Measurements from ENCODE around the gene ZCCHC24. TPM values are rescaled to one million over a fixed set of nuclear protein-coding genes. Genes with fewer than 3 reads are reported as not detected.

ZCCHC24 gene
- total RNA-seq, 3 donors from 2014 or later (not counting 1 experiment from before 2014, with no cell fraction given) = 2.8 to 4.0 (median 3.6) TPM

DNA sequence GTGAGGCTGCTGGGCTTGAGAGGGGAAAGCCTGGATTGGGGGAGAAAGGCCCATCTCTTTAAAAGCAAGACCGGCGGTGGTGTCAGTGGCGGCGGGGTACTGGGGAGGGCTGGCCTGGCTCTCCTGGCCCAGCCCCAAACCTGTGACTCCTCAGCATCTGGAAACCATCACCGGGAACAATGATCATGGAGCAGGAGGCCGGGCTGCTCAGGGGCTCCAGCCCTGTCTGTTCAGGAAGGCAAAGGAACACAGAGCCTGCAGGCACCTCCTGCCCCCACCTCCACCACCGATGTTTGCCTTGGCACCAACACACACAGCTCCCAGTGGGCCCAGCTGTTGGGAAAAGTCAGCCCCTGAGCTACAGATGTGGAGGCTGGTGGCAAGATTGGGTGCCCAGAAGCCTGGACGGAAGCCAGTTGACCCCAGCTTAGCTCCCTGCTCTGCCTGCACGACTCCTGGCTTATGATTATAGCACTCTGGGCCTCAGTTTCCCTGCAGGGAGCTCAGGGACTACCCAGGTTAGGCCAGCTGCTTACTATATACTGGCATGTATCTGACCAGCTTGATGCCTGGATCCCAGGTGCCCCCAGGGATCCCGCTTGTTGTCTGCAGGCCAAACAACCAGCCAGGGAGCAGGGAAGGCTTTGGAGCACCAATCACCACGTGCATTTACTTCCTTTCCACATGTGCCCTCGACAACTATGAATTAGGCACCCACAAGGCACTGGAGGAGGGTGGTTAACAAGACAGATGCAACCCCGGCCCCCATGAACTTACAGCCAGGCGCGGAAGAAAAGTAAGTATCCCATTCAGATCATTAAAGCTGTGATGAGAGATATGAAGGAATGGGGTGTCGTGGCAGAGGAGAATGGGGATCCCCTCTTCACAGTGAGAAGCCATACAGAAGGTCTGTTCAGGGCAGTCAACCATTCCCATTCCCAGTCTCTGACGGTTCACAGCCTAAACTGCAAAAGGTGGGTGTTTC is 37.3 kb downstream of the ZCCHC24 start:
- H3K4me3 Mint-ChIP-seq = no peak overlapping the region
- TF ChIP-seq CTCF (IDR thresholded peaks at IDR 0.05) = no peak
- peaks cover 13 to 24% of the 10 kb centered on the region in 2 donors for H3K4me1 Mint-ChIP-seq
- H3K9me3 Mint-ChIP-seq = no peaks in the 10 kb centered on the region
- no peak overlapping the region for H3K27ac Mint-ChIP-seq
- no peak for ATAC-seq
- Histone ChIP-seq H3K36me3 (ENCODE audit: control insufficient read depth, insufficient read depth, low read length) (no peaks in the 10 kb centered on the region), H3K9me3 (ENCODE audit: control insufficient read depth, insufficient read depth, low read length) (no peaks in the 10 kb centered on the region), H3K27me3 (ENCODE audit: control insufficient read depth, insufficient read depth, low read length) (no peaks in the 10 kb centered on the region), H3K4me1 (ENCODE audit: control insufficient read depth, insufficient read depth, low read length) (peaks cover 15% of the 10 kb centered on the region), H3K4me3 (ENCODE audit: low read length) (no peak overlapping the region), H3K27ac (ENCODE audit: low read length) (no peak overlapping the region)
- no peaks in the 10 kb centered on the region for H3K36me3 Mint-ChIP-seq
- H3K27me3 Mint-ChIP-seq (ENCODE audit: low read depth in 2 of 2) = no peaks in the 10 kb centered on the region
- WGBS (ENCODE audit: insufficient coverage) = 89% methylated on average over 16 of the region's 17 CpGs
- no peak for DNase-seq
- intact Hi-C loops (cut with micrococcal nuclease) = no loop called here

GRCh38 chr10:79407423-79407796 is 38.0 kb downstream of the ZCCHC24 start:
- H3K4me1 Mint-ChIP-seq = peaks cover 6 to 20% of the 10 kb centered on the region in 2 donors
- Histone ChIP-seq H3K27ac (ENCODE audit: low read length) (no peak overlapping the region), H3K4me3 (ENCODE audit: low read length) (no peak overlapping the region), H3K9me3 (ENCODE audit: control insufficient read depth, insufficient read depth, low read length) (no peaks in the 10 kb centered on the region), H3K36me3 (ENCODE audit: control insufficient read depth, insufficient read depth, low read length) (no peaks in the 10 kb centered on the region), H3K4me1 (ENCODE audit: control insufficient read depth, insufficient read depth, low read length) (peaks cover 10% of the 10 kb centered on the region), H3K27me3 (ENCODE audit: control insufficient read depth, insufficient read depth, low read length) (no peaks in the 10 kb centered on the region)
- ATAC-seq (no peak), DNase-seq (no peak)
- no peak for TF ChIP-seq CTCF (IDR thresholded peaks at IDR 0.05)
- H3K27me3 Mint-ChIP-seq (ENCODE audit: low read depth in 2 of 2) = no peaks in the 10 kb centered on the region
- H3K9me3 Mint-ChIP-seq = no peaks in the 10 kb centered on the region
- 94% methylated on average over 9 of the region's 9 CpGs for WGBS (ENCODE audit: insufficient coverage)
- no peaks in the 10 kb centered on the region for H3K36me3 Mint-ChIP-seq
- no peak overlapping the region for H3K27ac Mint-ChIP-seq
- intact Hi-C loops (cut with micrococcal nuclease) = no loop called here
- H3K4me3 Mint-ChIP-seq = no peak overlapping the region

DNA sequence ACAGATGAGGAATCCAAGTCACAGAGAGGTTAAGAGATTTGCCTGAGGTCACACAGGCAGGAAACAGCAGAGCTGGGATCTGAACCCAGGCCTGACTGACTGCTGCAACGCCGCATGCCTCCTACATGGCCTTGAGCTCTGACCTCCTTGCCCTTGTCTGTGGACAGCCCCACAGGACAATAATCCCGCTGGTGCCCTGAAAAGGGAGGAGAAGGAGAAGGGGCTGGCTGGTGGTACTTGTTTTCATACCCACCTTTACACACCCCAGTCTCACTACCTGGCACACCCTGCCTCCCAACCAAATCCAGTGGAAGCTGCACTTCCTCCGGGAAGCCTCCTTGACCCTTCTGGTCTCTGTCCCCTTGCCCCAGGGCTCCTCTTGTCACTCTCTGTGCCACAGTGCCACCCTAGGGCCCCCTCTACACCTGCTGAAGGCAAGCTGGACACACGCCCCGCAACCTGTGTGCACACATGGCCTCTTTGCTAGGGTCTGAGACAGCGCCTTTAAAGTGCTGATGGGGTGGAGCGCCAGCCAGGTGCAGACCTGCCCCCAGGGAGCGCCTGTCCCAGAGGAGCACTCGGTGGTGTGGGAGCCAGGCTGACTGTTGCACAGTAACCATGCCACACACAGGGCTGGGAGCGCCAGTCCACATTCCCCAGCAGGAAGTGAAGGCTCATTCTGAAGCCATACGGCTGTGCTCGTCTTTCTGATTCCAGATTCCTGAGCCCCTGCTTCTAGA is 38.6 kb downstream of the ZCCHC24 start:
- WGBS (ENCODE audit: insufficient coverage) = 75% methylated on average over 13 of the region's 13 CpGs
- H3K4me3 ChIP-seq (ENCODE audit: low read length) = no peak overlapping the region
- H3K4me1 Mint-ChIP-seq = peaks cover 6 to 17% of the 10 kb centered on the region in 2 donors
- H3K4me1 ChIP-seq (ENCODE audit: control insufficient read depth, insufficient read depth, low read length) = peaks cover 10% of the 10 kb centered on the region
- no peak overlapping the region for H3K27ac Mint-ChIP-seq
- TF ChIP-seq CTCF (IDR thresholded peaks at IDR 0.05) = no peak
- ATAC-seq = no peak
- no peaks in the 10 kb centered on the region for H3K27me3 ChIP-seq (ENCODE audit: control insufficient read depth, insufficient read depth, low read length)
- no peaks in the 10 kb centered on the region for H3K36me3 Mint-ChIP-seq
- no peak overlapping the region for H3K4me3 Mint-ChIP-seq
- no peaks in the 10 kb centered on the region for H3K9me3 Mint-ChIP-seq
- H3K27me3 Mint-ChIP-seq (ENCODE audit: low read depth in 2 of 2) = no peaks in the 10 kb centered on the region
- H3K36me3 ChIP-seq (ENCODE audit: control insufficient read depth, insufficient read depth, low read length) = no peaks in the 10 kb centered on the region
- no peaks in the 10 kb centered on the region for H3K9me3 ChIP-seq (ENCODE audit: control insufficient read depth, insufficient read depth, low read length)
- no peak overlapping the region for H3K27ac ChIP-seq (ENCODE audit: low read length)
- no peak for DNase-seq
- intact Hi-C loops (cut with micrococcal nuclease) = no loop called here

All from natural killer cell (primary cell).